ENCODE data around the gene PNMA1. TPM values are rescaled to one million over a fixed set of nuclear protein-coding genes. Genes with fewer than 3 reads are reported as not detected.

The PNMA1 gene
- total and polyA plus RNA-seq, 9 of the 15 experiments (the other 6 are each of a cell fraction or from before 2014, with no cell fraction given) = 1.7 to 26.4 (median 8.7) TPM

GRCh38 chr14:73759714-73760597 lies 45.8 kb upstream of the PNMA1 start (continued):
- TF ChIP-seq ZBTB1 (CRISPR knock-in tag; IDR thresholded peaks at IDR 0.05; ENCODE audit: borderline replicate concordance, low read depth) = no peak
- TF ChIP-seq L3MBTL2 (IDR thresholded peaks at IDR 0.05) = peak; percentile 64
- TF ChIP-seq ZNF780A (CRISPR knock-in tag; IDR thresholded peaks at IDR 0.05) = no peak
- peak; percentile 79 for TF ChIP-seq SAP30 (IDR thresholded peaks at IDR 0.05; ENCODE audit: borderline replicate concordance, insufficient read depth, low read depth, low read length, poor library complexity, severe bottlenecking)
- TF ChIP-seq ZNF707 (CRISPR knock-in tag; conservative IDR thresholded peaks at IDR 0.05) = no peak
- no peak for TF ChIP-seq NFATC3 (IDR thresholded peaks at IDR 0.05)
- peak; percentile 75; the same call in 1 of the 2 replicates for TF ChIP-seq TFAP4 (CRISPR knock-in tag; IDR thresholded peaks at IDR 0.05; ENCODE audit: borderline replicate concordance)
- TF ChIP-seq TBP (optimal IDR thresholded peaks at IDR 0.05; ENCODE audit: low read depth, low read length) = peak; percentile 70
- no peak for TF ChIP-seq EHMT2 (IDR thresholded peaks at IDR 0.05)
- TF ChIP-seq BCL6 (CRISPR knock-in tag; IDR thresholded peaks at IDR 0.05) = no peak
- TF ChIP-seq ZNF696 (CRISPR knock-in tag; conservative IDR thresholded peaks at IDR 0.05) = no peak
- no peak for TF ChIP-seq ZNF224 (CRISPR knock-in tag; IDR thresholded peaks at IDR 0.05)
- TF ChIP-seq KLF16 (IDR thresholded peaks at IDR 0.05) = 0 out of 2 replicates have a peak, but pooled peaks have one; percentile 19
- TF ChIP-seq ZNF644 (tag; IDR thresholded peaks at IDR 0.05; ENCODE audit: low read depth) = no peak
- no peak for TF ChIP-seq ZNF121 (CRISPR knock-in tag; conservative IDR thresholded peaks at IDR 0.05)
- TF ChIP-seq TOE1 (IDR thresholded peaks at IDR 0.05; ENCODE audit: borderline replicate concordance) = no peak
- no peak for TF ChIP-seq TOE1 (CRISPR knock-in tag; IDR thresholded peaks at IDR 0.05; ENCODE audit: borderline replicate concordance, low read depth)
- no peak for TF ChIP-seq NELFE (IDR thresholded peaks at IDR 0.05; ENCODE audit: insufficient read depth, insufficient read length)
- TF ChIP-seq NONO (IDR thresholded peaks at IDR 0.05; ENCODE audit: low read depth in 2 of 2, low read length in 1 of 2) = peak in 1 of 2 experiments; percentile 11; a peak in 1 of 4 replicates
- no peak for TF ChIP-seq ZNF184 (CRISPR knock-in tag; IDR thresholded peaks at IDR 0.05)
- TF ChIP-seq MTA3 (IDR thresholded peaks at IDR 0.05; ENCODE audit: borderline replicate concordance) = no peak
- TF ChIP-seq SPI1 (IDR thresholded peaks at IDR 0.05; ENCODE audit: borderline replicate concordance, low read depth, low read length) = no peak
- TF ChIP-seq CCAR2 (IDR thresholded peaks at IDR 0.05; ENCODE audit: low read depth, low read length) = no peak
- no peak for TF ChIP-seq ZNF277 (CRISPR knock-in tag; IDR thresholded peaks at IDR 0.05; ENCODE audit: borderline replicate concordance)
- no peak for TF ChIP-seq FOXK1 (CRISPR knock-in tag; IDR thresholded peaks at IDR 0.05; ENCODE audit: borderline replicate concordance)
- no peak for TF ChIP-seq ESRRB (CRISPR knock-in tag; IDR thresholded peaks at IDR 0.05; ENCODE audit: borderline replicate concordance)
- TF ChIP-seq ZNF174 (CRISPR knock-in tag; IDR thresholded peaks at IDR 0.05) = no peak
